Frontal cortex (tissue), 4 donors: ENCODE data around the gene MYO9B. TPM values are rescaled to one million over a fixed set of nuclear protein-coding genes. Genes with fewer than 3 reads are reported as not detected.

Source experiments
- DNase-seq, 2 donors: peaks; one replicate each; pipeline ENCODE4 v3.0.0; 2012; ENCODE audit warnings: low spot score in 2 of 2
- FAIRE-seq: peaks from 2 replicates; lab custom pipeline; 2012; peaks lifted over from hg19 to GRCh38; lab: Jason Lieb, UNC
- total RNA-seq: library from RNA; depleted of rRNA; stranded (reverse); fragments of >200 nt; gene quantifications from one replicate; pipeline ENCODE4 v1.2.3, GENCODE V29; 2014
- donor health status: control.
- donor health status: control.
- donor health status: control.

Gene MYO9B
- total RNA-seq, 1 donor from 2014 or later, result 21.2 TPM

DNA sequence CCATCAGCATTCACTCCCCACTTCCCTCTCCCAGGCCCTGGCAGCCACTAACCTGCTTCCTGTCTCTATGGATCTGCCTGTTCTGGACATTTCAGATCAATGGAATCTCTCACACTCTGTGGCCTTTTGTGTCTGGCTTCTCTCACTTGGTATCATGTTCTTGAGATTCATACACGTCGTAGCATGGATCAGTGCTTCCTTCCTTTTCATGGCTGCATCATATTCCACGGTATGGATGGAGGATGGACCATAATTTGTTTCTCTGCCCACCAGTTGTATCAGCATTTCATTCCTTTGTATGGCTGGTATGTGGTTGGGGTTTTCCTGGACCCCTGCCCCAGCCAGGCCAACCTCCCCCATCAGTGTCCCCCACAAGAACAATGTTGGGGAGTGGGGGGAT is 36.2 kb downstream of the MYO9B start:
- no peak for FAIRE-seq
- no peak for DNase-seq

DNA sequence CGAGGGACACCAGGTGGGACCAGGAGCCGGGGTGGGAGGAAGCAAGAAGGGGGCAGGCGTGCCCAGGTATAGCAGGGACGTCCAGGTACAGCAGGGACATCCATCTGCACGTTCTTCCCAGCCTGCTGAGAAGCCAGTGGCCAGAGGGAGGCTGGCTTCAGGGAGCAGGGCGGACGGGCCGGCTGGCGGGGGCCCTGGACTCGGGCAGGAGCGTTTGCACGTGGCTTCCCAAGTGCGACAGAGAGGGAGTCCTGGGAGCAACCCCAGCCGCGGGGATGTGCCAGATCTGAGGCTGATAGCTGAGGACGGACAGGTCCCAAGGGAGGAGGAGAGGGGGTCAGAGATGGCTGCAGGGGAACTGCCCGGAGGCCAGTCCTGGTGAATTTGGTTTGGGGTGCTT is 36.7 kb downstream of the MYO9B start:
- FAIRE-seq (no peak), DNase-seq (no peak)

DNA sequence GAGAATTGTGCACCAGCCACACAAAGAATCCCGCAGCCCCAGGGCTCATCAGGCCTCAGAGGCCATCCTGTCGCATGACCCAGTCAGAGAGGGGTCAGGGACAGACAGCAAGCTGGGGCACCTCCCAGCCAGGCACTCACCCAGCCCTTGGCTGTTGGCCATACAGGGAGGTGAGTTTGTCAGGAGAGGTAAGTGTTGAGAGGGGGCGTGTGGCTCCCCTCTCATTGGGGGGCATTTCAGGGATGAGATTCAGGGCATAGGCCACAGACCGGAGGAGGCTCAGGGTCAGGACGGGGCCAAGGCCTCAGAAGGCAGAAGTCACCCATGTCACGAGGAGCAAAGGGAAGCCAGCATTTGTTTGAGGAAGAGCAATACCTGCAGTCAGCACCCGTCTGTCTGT is 37.1 kb downstream of the MYO9B start:
- no peak for FAIRE-seq
- DNase-seq, result no peak

DNA sequence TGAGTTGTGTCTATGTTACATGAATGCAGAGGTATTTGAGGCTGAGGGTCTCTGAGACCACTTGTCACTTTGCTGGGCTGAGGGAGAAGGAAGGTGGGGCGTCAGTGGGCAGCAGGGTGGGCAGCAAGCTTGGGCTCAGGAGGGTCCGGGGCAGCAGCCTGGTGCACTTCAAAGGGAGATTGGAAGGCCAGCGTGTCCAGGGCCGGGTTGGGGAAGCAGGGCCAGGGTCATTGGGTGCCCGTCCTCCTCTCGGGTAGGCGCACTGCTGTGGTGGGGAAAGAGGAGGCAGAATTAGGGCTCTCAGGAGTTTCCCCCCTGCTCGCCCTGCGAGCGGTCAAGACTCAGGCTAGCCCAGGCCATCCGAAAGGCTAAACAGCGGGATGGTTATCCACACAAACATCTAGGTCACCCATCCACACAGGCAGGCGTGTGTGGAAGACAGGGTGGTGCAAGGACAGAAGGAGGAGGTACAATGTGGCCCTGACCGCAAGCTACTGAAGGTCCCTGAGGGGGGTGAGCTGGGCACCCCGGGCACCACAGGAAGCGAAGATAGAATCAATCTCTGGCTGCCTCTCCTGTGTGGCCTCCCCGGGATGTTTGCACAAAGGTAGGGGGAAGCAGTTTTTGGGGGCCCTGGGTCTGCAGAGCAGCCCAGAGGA is 37.7 kb downstream of the MYO9B start:
- DNase-seq (no peak), FAIRE-seq (no peak)

DNA sequence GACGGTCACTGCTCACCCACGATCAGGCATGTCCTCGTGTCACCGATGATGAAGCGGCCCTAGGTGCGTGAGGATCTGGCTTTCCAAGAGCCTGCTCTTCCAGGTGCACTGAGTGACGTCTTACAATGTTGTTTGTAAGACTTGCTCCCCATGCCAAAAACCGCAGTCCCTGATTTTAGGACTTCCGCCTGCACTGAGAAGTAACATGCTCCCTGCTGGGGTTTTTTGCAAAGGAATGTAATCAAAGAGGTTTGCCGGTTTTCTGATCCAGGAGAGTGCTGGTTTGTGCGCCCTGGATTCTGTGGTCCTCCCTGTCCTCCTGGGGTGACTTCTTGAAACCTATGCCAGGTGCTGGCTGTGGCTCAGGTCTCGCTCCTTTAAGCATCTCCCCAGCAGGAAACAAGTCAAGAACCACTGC is 38.8 kb downstream of the MYO9B start:
- DNase-seq, result no peak
- no peak for FAIRE-seq

DNA sequence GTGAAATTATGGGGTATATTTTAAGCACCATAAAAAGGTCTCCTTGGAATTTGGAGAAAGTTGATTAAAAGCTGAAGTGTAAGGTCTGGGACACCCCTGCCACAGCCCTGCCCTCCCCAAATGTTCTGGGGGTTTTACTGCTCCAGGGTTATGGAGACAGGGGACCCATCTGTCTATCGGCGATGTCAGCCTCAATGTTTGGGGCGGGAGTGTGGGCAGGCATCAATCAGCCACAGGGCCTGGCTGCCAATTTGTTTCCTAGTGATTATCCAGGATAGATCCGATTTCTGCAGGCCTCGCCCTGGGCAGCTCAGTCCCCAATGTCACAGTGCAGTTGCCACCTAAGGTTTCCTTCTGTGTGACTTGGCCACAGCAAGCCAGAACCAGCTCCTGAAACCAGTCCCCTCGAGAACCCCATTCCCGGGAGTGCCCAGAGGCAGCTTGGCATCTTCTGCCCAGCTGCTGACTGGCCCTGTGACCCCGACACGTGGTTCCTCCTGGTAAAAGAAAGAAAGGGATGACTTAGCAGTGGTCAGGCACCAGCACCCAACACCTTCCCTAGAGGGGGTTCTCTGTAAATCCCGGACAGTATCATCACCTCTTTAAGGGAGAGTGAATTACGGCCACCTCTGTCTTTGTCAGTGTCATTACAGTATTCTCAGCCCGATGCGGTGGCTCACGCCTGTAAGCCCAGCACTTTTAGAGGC is 41.6 kb downstream of the MYO9B start:
- DNase-seq, result no peak

DNA sequence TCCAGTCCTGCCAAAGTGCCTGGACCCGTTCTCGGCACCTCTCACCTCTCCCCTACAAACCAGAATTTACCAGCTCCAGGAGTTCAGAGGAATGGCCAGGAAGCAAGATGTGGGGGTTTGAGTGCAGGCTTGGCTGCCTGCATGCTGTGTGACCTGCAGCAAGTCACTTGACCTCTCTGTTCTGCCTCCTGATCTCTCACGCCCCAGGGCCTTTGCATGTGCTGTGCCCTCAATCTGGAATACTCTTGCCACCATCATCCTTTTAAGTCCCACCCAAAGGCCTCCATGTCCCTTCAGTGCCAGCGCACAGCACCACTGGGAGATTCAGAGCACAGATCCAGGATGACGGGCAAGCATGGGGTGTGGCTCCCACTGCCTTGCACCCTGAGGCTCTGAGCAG is 43.4 kb downstream of the MYO9B start:
- DNase-seq, result no peak
- no peak for FAIRE-seq

More for the DNA sequence above, 41.6 kb downstream of the MYO9B start:
- no peak for FAIRE-seq

DNA sequence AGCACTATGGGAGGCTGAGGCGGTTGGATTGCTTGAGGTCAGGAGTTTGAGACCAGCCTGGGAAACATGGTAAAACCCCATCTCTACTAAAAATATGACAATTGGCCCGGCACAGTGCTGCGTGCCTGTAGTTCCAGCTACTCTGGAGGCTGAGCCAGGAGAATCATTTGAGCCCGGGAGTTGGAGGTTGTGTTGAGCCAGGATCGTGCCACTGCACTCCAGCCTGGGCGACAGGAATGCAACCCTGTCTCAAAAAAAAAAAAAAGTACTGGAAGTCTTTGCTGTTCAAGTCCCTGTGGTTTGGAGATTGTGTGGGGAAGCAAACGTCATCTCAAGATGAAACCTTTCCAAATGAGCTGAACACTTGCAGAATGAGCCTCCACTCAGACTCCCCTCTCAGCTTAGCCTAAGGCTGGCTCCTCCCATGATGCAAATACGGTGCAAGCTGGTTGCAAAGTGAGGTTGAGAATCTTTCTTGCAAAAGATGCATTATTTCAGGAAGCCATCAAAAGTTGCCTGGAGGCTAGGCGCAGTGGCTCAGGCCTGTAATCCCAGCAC is 46.2 kb downstream of the MYO9B start:
- FAIRE-seq (no peak), DNase-seq (no peak)

DNA sequence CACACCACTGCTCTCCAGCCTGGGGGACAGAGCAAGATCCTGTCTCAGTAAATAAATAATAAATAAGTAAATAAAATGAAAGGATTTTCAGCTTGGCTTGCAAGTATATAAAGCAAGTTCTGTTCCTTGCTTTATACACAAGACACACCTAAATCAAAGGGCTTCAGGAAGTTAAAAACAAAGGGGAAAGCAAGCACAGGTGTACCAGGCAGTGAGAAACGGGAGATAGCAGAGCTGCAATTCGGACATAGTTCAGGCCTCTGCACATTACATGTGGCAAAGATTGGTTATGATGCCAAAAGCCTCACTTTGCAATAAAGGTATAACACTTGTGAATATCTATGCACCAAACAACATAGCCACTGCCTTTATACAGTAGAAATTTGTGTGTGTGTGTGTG is 47.5 kb downstream of the MYO9B start:
- DNase-seq (no peak), FAIRE-seq (no peak)

DNA sequence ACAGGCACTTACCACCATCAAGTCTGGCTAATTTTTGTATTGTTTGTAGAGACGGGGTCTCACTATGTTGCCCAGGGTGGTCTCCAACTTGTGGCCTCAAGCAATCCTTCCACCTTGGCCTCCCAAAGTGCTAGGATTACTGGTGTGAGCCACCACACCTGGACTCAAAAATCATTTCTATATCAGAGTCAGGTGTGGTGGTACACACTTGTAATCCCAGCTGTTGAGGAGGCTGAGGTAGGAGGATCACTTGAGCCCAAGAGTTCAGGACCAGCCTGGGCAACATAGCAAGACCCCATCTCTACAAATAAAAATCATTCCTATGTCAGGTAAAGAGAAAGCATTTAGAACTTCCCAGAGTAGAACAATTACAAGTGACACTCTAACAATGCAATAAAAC is 48.4 kb downstream of the MYO9B start:
- DNase-seq, result no peak
- FAIRE-seq, result no peak

DNA sequence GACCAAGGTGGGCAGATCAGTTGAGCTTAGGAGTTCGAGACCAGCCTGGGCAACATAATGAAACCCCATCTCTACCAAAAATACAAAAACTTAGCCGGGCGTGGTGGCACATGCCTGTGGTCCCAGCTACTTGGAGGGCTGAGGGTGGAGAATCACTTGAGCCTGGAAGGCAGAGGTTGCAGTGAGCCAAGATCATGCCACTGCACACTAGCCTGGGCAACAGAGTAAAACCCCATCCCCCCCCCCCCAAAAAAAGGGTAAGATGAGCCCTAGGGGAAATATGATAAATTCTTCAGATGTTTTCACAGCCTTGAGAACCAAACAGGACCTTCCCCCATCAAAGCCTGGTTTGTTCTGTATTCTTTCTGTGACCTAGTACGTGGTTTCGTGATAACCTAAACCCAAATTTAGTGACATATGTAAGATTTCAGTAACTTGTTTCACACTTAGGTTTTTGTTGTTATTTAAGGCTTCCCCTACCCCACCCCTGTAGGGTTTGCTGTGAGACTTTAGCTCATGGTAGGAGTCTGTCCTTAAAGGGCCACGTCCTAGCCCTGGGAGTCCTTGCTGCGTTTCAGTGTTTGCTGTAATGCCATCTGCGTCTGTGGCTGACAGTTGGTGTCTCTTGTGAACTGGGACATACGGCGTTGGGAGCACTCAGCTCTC is 49.6 kb downstream of the MYO9B start:
- FAIRE-seq, result no peak
- no peak for DNase-seq

DNA sequence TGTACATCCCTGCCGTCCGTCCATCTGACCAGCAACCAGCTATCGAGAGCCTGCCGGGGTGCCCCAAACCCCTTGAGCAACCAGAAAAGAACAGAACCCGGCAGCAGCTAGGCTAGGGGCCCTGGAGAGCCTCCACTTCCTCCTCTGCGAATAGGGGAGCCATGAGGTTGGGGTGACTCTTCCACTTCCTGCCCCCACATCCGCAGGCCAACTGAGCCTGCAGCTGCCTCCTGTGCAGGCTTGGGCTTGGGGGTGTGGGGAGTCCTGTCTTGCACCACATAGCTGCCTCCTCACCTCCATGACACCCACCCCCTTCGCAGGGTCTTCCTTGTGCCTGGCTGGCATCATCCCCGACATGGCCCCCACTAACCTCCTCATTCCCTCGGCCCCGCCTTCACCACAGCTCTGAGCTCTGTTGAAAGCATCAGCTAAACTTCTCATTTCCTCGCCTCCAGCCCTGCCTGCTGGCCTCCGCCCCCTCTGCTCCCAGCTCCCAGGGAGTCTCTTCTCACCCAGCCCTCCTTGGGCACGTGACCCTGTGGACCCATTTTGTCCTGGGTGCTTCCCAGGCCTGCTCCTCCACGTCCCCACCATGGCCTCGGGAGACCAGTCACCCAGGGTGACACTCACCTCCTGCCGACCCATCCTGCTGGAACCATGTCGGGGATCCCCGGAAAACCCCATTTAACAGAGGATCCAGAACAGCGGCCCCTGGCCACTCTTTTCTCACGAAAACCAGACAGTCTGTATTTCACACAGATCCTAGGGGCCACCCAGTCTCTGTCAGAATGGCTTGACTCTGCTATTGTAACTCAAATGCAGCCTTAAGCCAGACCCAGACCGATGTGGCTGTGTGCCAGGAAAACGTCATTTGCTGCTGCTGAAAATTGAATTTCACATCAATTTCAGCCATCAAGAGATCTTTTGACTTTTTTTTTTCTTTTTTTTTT is 50.4 kb downstream of the MYO9B start:
- FAIRE-seq, result no peak
- DNase-seq, result peak in 1 of 2 donors; percentile 47

DNA sequence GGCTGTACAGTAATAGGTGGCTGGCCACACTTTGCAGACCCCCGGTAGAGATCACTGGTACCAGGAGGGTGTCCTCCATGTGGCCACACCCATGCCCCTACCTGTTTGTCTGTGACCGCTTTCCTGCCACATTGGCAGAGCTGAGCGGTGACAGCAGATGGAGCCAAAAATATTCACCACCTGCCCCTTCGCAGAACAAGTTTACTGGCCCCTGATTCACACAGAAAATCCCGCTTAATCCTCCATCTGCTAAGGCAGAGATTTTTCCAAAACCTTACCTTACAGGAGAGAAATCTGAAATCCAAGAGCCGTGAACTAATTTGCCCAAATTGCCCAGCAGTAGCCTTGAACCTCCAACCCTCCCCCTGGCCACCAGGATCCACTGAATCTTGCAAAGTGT is 52.1 kb downstream of the MYO9B start:
- DNase-seq (no peak), FAIRE-seq (no peak)

DNA sequence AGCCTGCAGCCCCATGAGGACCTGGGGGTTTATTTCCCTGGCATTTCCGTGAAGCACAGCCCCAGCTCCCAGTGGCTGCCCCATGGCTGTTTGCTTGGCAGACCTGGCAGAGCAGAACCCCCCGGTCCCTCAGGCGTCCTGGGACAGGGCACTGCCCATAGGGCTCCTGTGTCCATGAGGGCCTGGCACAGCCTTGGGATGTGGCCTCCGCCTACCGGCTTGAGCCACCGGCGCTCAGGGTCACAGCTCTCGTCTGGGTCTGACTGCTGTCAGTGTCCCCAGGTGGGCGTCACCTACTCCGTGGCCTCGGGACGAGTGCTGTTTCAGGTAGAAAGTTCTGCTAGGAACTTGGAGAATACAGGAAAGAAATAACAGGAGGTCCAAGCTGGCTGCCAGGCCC is 52.8 kb downstream of the MYO9B start:
- no peak for DNase-seq
- no peak for FAIRE-seq

DNA sequence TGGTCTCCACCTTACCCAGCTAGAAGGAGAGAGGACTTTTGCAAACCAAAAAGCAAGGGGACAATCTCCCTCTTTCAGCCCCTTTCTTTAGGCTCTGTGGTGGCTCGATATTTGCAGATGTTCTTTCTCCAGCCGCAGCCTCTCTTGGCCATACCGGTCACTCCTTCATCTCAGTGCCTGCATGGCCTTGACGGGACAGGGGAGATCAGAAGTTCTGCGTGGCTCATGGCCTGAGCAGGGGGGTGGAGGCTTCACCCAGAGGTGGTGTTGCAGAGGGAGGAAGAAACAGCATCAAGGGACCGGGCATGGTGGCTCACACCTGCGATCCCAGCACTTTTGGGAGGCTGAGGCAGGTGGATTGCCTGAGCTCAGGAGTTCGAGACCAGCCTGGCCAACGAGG is 53.2 kb downstream of the MYO9B start:
- DNase-seq, result no peak
- FAIRE-seq, result no peak

DNA sequence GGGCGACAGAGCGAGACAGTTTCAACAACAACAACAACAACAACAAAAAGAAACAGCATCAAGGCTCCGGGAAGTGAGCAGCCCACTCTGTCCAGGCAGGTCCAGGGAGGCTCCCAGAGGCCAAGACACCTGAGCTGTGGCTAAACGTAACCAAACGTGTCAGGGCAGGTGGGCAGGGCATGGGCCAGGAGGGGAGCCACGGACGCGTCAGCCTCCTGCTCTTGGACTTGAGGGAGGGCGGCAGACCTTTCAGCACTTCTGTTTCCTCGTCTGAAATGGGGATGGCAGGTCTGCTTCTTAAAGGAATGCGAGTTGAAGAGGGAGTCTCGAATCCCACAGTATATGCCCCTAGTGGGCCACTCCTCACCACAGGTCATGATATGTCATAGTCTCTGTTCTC is 53.8 kb downstream of the MYO9B start:
- DNase-seq, result no peak
- no peak for FAIRE-seq

DNA sequence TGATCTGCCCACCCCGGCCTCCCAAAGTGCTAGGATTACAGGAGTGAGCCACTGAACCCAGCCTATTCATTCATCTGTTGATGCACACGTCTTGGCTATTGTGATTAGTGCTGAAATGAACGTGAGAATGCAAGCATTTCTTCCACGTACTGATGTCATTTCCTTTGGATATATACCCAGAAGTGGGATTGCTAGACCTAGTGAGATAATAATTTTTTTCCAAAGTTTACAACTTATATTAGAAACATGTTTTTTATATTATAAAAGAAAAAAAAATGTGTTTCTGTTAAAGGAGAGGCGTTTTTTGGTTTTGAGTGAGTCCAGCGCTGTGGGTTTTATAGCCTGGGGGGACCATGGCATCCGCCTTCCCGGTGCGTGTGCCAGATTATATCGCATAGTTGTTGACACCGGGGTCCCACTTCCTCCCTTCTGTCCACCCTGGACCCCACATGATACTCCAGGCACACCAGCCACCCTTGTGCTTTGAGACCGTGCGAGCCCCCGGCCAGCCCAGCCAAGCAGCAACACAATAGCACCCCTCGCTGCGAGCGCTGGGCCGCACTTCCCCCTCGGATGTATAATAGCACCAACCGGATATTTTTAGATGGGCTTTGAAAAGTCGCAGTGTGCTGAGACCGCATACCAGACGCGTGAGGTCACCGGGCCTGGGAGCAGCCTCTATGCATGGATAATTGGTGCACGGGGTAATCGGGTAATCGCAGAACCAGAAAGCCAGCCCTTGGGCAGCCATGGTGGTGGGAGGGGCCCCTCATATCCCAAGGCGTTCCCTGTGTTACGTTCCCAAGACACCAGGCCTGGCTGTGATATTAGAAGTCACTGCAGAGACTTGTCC is 59.6 kb downstream of the MYO9B start:
- DNase-seq (peak in 1 of 2 donors; percentile 71), FAIRE-seq (no peak)

DNA sequence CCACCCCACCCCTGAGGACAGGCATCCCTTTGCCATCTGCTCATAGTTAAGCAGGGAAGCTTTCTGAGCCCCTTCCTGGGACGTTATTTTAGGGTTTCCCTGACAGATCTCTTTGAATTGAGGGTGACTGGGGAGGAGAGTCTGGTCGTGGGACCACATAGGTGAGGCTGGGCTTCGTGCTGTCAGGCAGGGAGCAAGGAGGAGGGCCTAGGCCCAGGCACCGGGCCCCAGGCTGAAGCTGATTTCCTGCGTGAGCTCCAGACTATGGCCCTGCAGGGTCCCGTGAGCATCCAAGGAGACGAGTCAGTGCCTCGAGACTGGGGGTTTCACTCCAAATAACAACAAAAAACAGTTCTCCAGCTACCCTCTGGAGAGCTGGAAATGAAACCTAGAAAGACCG is 60.4 kb downstream of the MYO9B start:
- DNase-seq (no peak), FAIRE-seq (no peak)

DNA sequence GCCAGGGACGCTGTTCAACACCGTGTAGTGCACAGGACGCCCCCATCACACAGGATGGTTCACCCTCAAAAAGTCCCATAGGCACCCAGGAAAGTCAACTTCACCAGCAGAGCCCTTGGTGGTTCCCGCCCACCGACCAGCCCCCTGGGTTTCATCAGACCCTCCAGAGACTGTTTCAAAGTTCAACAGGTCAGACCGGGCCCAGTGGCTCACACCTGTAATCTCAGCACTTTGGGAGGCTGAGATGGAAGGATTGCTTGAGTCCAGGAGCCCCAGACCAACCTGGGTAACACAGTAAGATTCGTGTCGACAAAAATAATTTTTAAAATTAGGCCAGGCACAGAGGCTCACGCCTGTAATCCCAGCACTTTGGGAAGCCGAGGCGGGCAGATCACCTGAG is 61.0 kb downstream of the MYO9B start:
- no peak for DNase-seq
- FAIRE-seq, result no peak
